Common myeloid progenitor, CD34-positive (primary cell): ENCODE results near the gene APBA2.

Source experiments
- CTCF ChIA-PET: fragments of 350-600 bp; sonication (Branson Sonifier 250); formaldehyde crosslinking; loops from one replicate; lab custom pipeline; 2021; ENCODE audit warnings: antibody characterized with exemption; lab: Charles Lee
- POLR2A ChIA-PET: fragments of 350-600 bp; sonication (Branson Sonifier 250); formaldehyde crosslinking; loops from one replicate; lab custom pipeline; 2021; ENCODE audit warnings: antibody characterized with exemption; lab: Charles Lee
- DNase-seq, 3 donors: peaks; one replicate each; pipeline versions ENCODE4 v3.0.0 to v3.0.0-alpha.2; 2013
- H3K27ac ChIP-seq, 2 experiments: 1 replicate in 1 of 2; 2 replicates in 1 of 2; pipeline ENCODE4 v1.7.0; 2013; ENCODE audit warnings: inconsistent platforms in 2 of 2, low read length in 2 of 2, mild to moderate bottlenecking in 2 of 2, low read depth in 1 of 2, moderate library complexity in 1 of 2; ENCODE audit not compliant: severe bottlenecking in 2 of 2, insufficient read depth in 1 of 2, poor library complexity in 1 of 2
- H3K27me3 ChIP-seq, 5 experiments: replicated peaks in 2 of 5; 1 replicate in 3 of 5; 2 replicates in 2 of 5; pipeline versions ENCODE4 v1.6.1 to v1.7.0; 2013; ENCODE audit warnings: low read length in 4 of 5, mild to moderate bottlenecking in 2 of 5, moderate library complexity in 2 of 5, inconsistent platforms in 1 of 5; ENCODE audit not compliant: insufficient read depth in 5 of 5, control insufficient read depth in 4 of 5
- H3K36me3 ChIP-seq, 4 experiments: 1 replicate in 2 of 4; 2 replicates in 2 of 4; pipeline versions ENCODE4 v1.6.1 to v1.7.0; 2013; ENCODE audit warnings: low read length in 3 of 4, control low read depth in 1 of 4, mild to moderate bottlenecking in 1 of 4; ENCODE audit not compliant: control insufficient read depth in 4 of 4, insufficient read depth in 4 of 4
- H3K4me1 ChIP-seq, 4 experiments: 1 replicate in 3 of 4; 2 replicates in 1 of 4; pipeline versions ENCODE4 v1.6.1 to v1.7.1; 2013; ENCODE audit warnings: low read length in 3 of 4, mild to moderate bottlenecking in 3 of 4, control low read depth in 1 of 4, inconsistent platforms in 1 of 4, moderate library complexity in 1 of 4; ENCODE audit not compliant: control insufficient read depth in 4 of 4, insufficient read depth in 4 of 4; ENCODE audit errors: control extremely low read depth in 1 of 4
- H3K4me3 ChIP-seq, 7 experiments: 1 replicate in 4 of 7; 2 replicates in 3 of 7; pipeline versions ENCODE4 v1.5.1 to v1.7.0; 2013; ENCODE audit warnings: mild to moderate bottlenecking in 7 of 7, low read length in 6 of 7, moderate library complexity in 6 of 7, inconsistent platforms in 2 of 7, low read depth in 2 of 7, control low read depth in 1 of 7; ENCODE audit not compliant: insufficient read depth in 4 of 7, control insufficient read depth in 1 of 7; ENCODE audit errors: extremely low read depth in 1 of 7
- H3K9me3 ChIP-seq, 5 experiments: 1 replicate in 4 of 5; 2 replicates in 1 of 5; pipeline versions ENCODE4 v1.6.1 to v1.7.1; 2013; ENCODE audit warnings: low read length in 4 of 5, mild to moderate bottlenecking in 2 of 5, inconsistent platforms in 1 of 5, low read depth in 1 of 5, moderate library complexity in 1 of 5; ENCODE audit not compliant: control insufficient read depth in 4 of 5, insufficient read depth in 2 of 5; ENCODE audit errors: control extremely low read depth in 1 of 5
- WGBS: methylation state at CpG from one replicate; pipeline ENCODE4 v1.1.5; 2013; ENCODE audit not compliant: insufficient coverage; 5-methylcytosine and 5-hydroxymethylcytosine counted together

Gene APBA2

GRCh38 chr15:28895146-28895545 is 9.4 kb downstream of the APBA2 start:
- ChIA-PET POLR2A (no interaction called here), CTCF (no interaction called here)
- Histone ChIP-seq H3K4me1 (peaks cover 0 to 4% (median 0%) of the 10 kb centered on the region in 4 experiments), H3K27me3 (no peaks in the 10 kb centered on the region), H3K27ac (no peak overlapping the region), H3K4me3 (no peak overlapping the region), H3K36me3 (no peaks in the 10 kb centered on the region), H3K9me3 (no peaks in the 10 kb centered on the region)
- DNase-seq, result no peak
- 88% methylated on average over 13 of the region's 13 CpGs for WGBS

GRCh38 chr15:28895566-28895965 is 9.8 kb downstream of the APBA2 start:
- no peak for DNase-seq
- Histone ChIP-seq H3K4me3 (no peak overlapping the region), H3K27me3 (no peaks in the 10 kb centered on the region), H3K9me3 (no peaks in the 10 kb centered on the region), H3K4me1 (peaks cover 0 to 4% (median 0%) of the 10 kb centered on the region in 4 experiments), H3K27ac (no peak overlapping the region), H3K36me3 (no peaks in the 10 kb centered on the region)
- POLR2A ChIA-PET, result no interaction called here
- CTCF ChIA-PET, result no interaction called here
- WGBS, result 100% methylated on average over 3 of the region's 6 CpGs

- WGBS, result 100% methylated on average over 1 of the region's 4 CpGs
- DNase-seq, result no peak
- CTCF ChIA-PET, result no interaction called here
- Histone ChIP-seq H3K4me3 (no peak overlapping the region), H3K27me3 (no peaks in the 10 kb centered on the region), H3K4me1 (peaks cover 0 to 4% (median 0%) of the 10 kb centered on the region in 4 experiments), H3K9me3 (no peaks in the 10 kb centered on the region), H3K36me3 (no peaks in the 10 kb centered on the region), H3K27ac (no peak overlapping the region)
- POLR2A ChIA-PET, result interaction anchor here (0.9 kb wide), 1 partner anchor 31 kb away, joined by 3 read pairs; no protein-coding TSS in a partner anchor
Observed at GRCh38 chr15:28896951-28897350, 11.2 kb downstream of the APBA2 start.

GRCh38 chr15:28897861-28898585 is 12.2 kb downstream of the APBA2 start:
- Histone ChIP-seq H3K27me3 (no peaks in the 10 kb centered on the region), H3K36me3 (no peaks in the 10 kb centered on the region), H3K4me3 (no peak overlapping the region), H3K9me3 (no peaks in the 10 kb centered on the region), H3K27ac (no peak overlapping the region), H3K4me1 (peaks cover 0 to 4% (median 0%) of the 10 kb centered on the region in 4 experiments)
- WGBS, result 95% methylated on average over 13 of the region's 13 CpGs
- CTCF ChIA-PET, result interaction anchor here (0.9 kb wide), 1 partner anchor 14 kb away, joined by 3 read pairs; no protein-coding TSS in a partner anchor
- POLR2A ChIA-PET, result interaction anchor here (0.9 kb wide), 1 partner anchor 30 kb away, joined by 3 read pairs; no protein-coding TSS in a partner anchor
- no peak for DNase-seq

GRCh38 chr15:28899061-28899738 is 13.4 kb downstream of the APBA2 start:
- CTCF ChIA-PET, result no interaction called here
- 96% methylated on average over 24 of the region's 24 CpGs for WGBS

GRCh38 chr15:28900041-28900891 is 14.5 kb downstream of the APBA2 start:
- DNase-seq, result no peak
- Histone ChIP-seq H3K9me3 (no peaks in the 10 kb centered on the region), H3K4me1 (peaks cover 0 to 14% (median 1%) of the 10 kb centered on the region in 4 experiments), H3K4me3 (no peak overlapping the region), H3K27me3 (no peaks in the 10 kb centered on the region), H3K27ac (no peak overlapping the region), H3K36me3 (no peaks in the 10 kb centered on the region)
- WGBS, result 98% methylated on average over 7 of the region's 18 CpGs
- ChIA-PET CTCF (no interaction called here), POLR2A (no interaction called here)

More at GRCh38 chr15:28899061-28899738, 13.4 kb downstream of the APBA2 start:
- no peaks in the 10 kb centered on the region for H3K36me3 ChIP-seq
- no peak for DNase-seq
- H3K27ac ChIP-seq, result no peak overlapping the region
- no peak overlapping the region for H3K4me3 ChIP-seq
- H3K4me1 ChIP-seq, result peaks cover 0 to 9% (median 1%) of the 10 kb centered on the region in 4 experiments
- H3K27me3 ChIP-seq, result no peaks in the 10 kb centered on the region
- H3K9me3 ChIP-seq, result no peaks in the 10 kb centered on the region
- POLR2A ChIA-PET, result no interaction called here
